K562 (cell line): ENCODE measurements around the gene ATP13A2. TPM values are rescaled to one million over a fixed set of nuclear protein-coding genes. Genes with fewer than 3 reads are reported as not detected.
A peak's percentile ranks its signal among the peaks of the same experiment; 100 is the strongest.

Experiments
- ATAC-seq: fragments of 200-7000 bp; cut with Tn5 transposase; 3 replicates; pipeline ENCODE4 v1.9.1; 2020; ENCODE audit warnings: moderate library complexity
- BruUV-seq: library from RNA; stranded (reverse); fragments of 400-500 nt; replicated peaks from 2 replicates; lab custom pipeline; 2021; lab: Mats Ljungman, UMichigan
- CTCF ChIA-PET: fragments of 300-600 bp; formaldehyde crosslinking; extraction: SDS; loops from one replicate; lab custom pipeline; 2021; ENCODE audit warnings: low intra/inter-chr PET ratio; lab: Yijun Ruan, JAX
- POLR2A ChIA-PET: fragments of 300-600, 350-650 bp; sonication (Branson Sonifier 250); formaldehyde crosslinking; extraction: SDS; loops from one replicate; lab custom pipeline; 2021; ENCODE audit warnings: antibody characterized with exemption, inconsistent platforms; lab: Yijun Ruan, JAX
- DNase-seq, 4 experiments: peaks; one replicate each; pipeline versions ENCODE4 v3.0.0 to v3.0.0-alpha.2; 2011 to 2018; ENCODE audit warnings: low spot score in 3 of 4, mixed read lengths in 3 of 4; ENCODE audit errors: extremely low read depth in 1 of 4
- FAIRE-seq: peaks from 2 replicates; lab custom pipeline; 2011; peaks lifted over from hg19 to GRCh38; lab: Jason Lieb, UNC
- H2AFZ ChIP-seq: 2 replicates; pipeline ENCODE4 v1.6.0; 2011; ENCODE audit warnings: low read depth, low read length, control low read depth, inconsistent platforms
- H3K27ac ChIP-seq: fragments of 200-600 bp; 3 replicates; pipeline ENCODE4 v1.8.0; 2011; ENCODE audit warnings: low read depth, mild to moderate bottlenecking, control low read depth, inconsistent platforms, low read length, moderate library complexity, mixed read lengths; ENCODE audit errors: extremely low read depth
- H3K27me3 ChIP-seq, 2 experiments: fragments of 300-600 bp in 1 of 2; 2 replicates in 1 of 2; 3 replicates in 1 of 2; pipeline versions ENCODE4 v1.6.0 to v1.8.0; 2011; ENCODE audit warnings: inconsistent platforms in 2 of 2, low read length in 2 of 2, mild to moderate bottlenecking in 1 of 2, mixed read lengths in 1 of 2, moderate library complexity in 1 of 2; ENCODE audit not compliant: control insufficient read depth in 2 of 2, insufficient read depth in 2 of 2
- H3K36me3 ChIP-seq: fragments of 300-600 bp; 3 replicates; pipeline ENCODE4 v1.8.0; 2011; ENCODE audit warnings: mild to moderate bottlenecking, low read length, inconsistent platforms; ENCODE audit not compliant: control insufficient read depth, insufficient read depth
- H3K4me1 ChIP-seq, 2 experiments: fragments of 200-600 bp in 1 of 2; replicated peaks in 1 of 2; 2 replicates in 1 of 2; 3 replicates in 1 of 2; pipeline versions ENCODE4 v1.5.1 to v1.8.0; 2011; ENCODE audit warnings: inconsistent platforms in 2 of 2, low read length in 2 of 2, mild to moderate bottlenecking in 1 of 2, mixed read lengths in 1 of 2, moderate library complexity in 1 of 2; ENCODE audit not compliant: control insufficient read depth in 2 of 2, insufficient read depth in 2 of 2
- H3K4me2 ChIP-seq: 2 replicates; pipeline ENCODE4 v1.6.1; 2011; ENCODE audit warnings: low read length, control low read depth, inconsistent platforms, mixed read lengths; ENCODE audit not compliant: insufficient read depth
- H3K4me3 ChIP-seq: fragments of 200-600 bp; sonication (generic), shearing (Covaris generic); 2 replicates; pipeline ENCODE4 v1.5.1; 2016; ENCODE audit warnings: control low read depth, inconsistent platforms
- H3K79me2 ChIP-seq: fragments of 200-600 bp; 3 replicates; pipeline ENCODE4 v1.8.0; 2011; ENCODE audit warnings: low read length, inconsistent platforms; ENCODE audit not compliant: control insufficient read depth, insufficient read depth
- H3K9ac ChIP-seq, 2 experiments: 2 replicates each; pipeline versions ENCODE4 v1.6.0 to v1.6.1; 2011; ENCODE audit warnings: low read depth in 2 of 2, low read length in 2 of 2, control low read depth in 1 of 2, inconsistent platforms in 1 of 2, mild to moderate bottlenecking in 1 of 2, mixed read lengths in 1 of 2; ENCODE audit not compliant: insufficient read depth in 1 of 2
- H3K9me1 ChIP-seq: one replicate; pipeline ENCODE4 v1.6.0; 2011; ENCODE audit warnings: inconsistent platforms, mild to moderate bottlenecking, low read length, moderate library complexity; ENCODE audit not compliant: control insufficient read depth, insufficient read depth
- H3K9me3 ChIP-seq: replicated peaks from 2 replicates; pipeline ENCODE4 v1.5.1; 2011; ENCODE audit warnings: low read depth, low read length, inconsistent platforms; ENCODE audit not compliant: control insufficient read depth, insufficient read depth
- H4K20me1 ChIP-seq: replicated peaks from 2 replicates; pipeline ENCODE4 v1.6.1; 2011; ENCODE audit warnings: low read length, inconsistent platforms, mixed read lengths; ENCODE audit not compliant: control insufficient read depth, insufficient read depth
- BCOR ChIP-seq: fragments of 450-650 bp; IDR thresholded peaks from 2 replicates; pipeline ENCODE4 v1.6.1; 2016
- CEBPB ChIP-seq: fragments of 450-650 bp; IDR thresholded peaks from 2 replicates; pipeline ENCODE4 v1.6.1; 2016; ENCODE audit warnings: missing genetic modification characterization, missing compliant biosample characterization
- DMBX1 ChIP-seq: fragments of 250-450 bp; sonication (Bioruptor Pico); IDR thresholded peaks from 2 replicates; pipeline ENCODE4 v1.8.0; 2022; ENCODE audit warnings: inconsistent platforms, mild to moderate bottlenecking, moderate library complexity, borderline replicate concordance
- ELF4 ChIP-seq: fragments of 450-650 bp; formaldehyde crosslinking; IDR thresholded peaks from 2 replicates; pipeline ENCODE4 v1.4.0; 2022; ENCODE audit warnings: missing genetic modification characterization
- FOXP1 ChIP-seq: sonication (generic); formaldehyde crosslinking; IDR thresholded peaks from 2 replicates; pipeline ENCODE4 v1.8.0; 2022; ENCODE audit warnings: mild to moderate bottlenecking, missing genetic modification reagents
- KDM1A ChIP-seq, 2 experiments: fragments of 450-650 bp; IDR thresholded peaks; 2 replicates each; pipeline ENCODE4 v1.6.1; 2016; ENCODE audit warnings: mild to moderate bottlenecking in 2 of 2
- KLF16 ChIP-seq: IDR thresholded peaks from 2 replicates; pipeline ENCODE4 v1.6.1; 2016; ENCODE audit warnings: antibody characterized with exemption
- POLR2A ChIP-seq: fragments of 450-650 bp; conservative IDR thresholded peaks from 2 replicates; pipeline ENCODE4 v1.6.1; 2016
- RBM14 ChIP-seq: fragments of 200-400 bp; formaldehyde crosslinking; IDR thresholded peaks from 2 replicates; pipeline ENCODE4 v1.6.1; 2018; ENCODE audit warnings: low read depth, mild to moderate bottlenecking, low read length, moderate library complexity, borderline replicate concordance; ENCODE audit not compliant: insufficient read depth
- RBM25 ChIP-seq: fragments of 200-400 bp; formaldehyde crosslinking; IDR thresholded peaks from 2 replicates; pipeline ENCODE4 v1.6.1; 2018; ENCODE audit warnings: low read length, low read depth, moderate library complexity; ENCODE audit not compliant: severe bottlenecking
- ZFP36 ChIP-seq: fragments of 150-350 bp; IDR thresholded peaks from 2 replicates; pipeline ENCODE4 v1.6.1; 2018; ENCODE audit warnings: low read length, low read depth; ENCODE audit not compliant: partially characterized antibody
- ZNF121 ChIP-seq: sonication (generic); formaldehyde crosslinking; conservative IDR thresholded peaks from 2 replicates; pipeline ENCODE4 v1.8.0; 2022; ENCODE audit warnings: missing genetic modification reagents
- ZNF589 ChIP-seq: fragments of 200-800 bp; sonication (Bioruptor generic); IDR thresholded peaks from 2 replicates; pipeline ENCODE4 v1.6.1; 2016; ENCODE audit warnings: low read depth, missing genetic modification characterization, missing compliant biosample characterization
- WGBS: fragments of 100-300 bp; shearing (Covaris generic); methylation state at CpG from one replicate; pipeline ENCODE4 v1.1.6; 2016; ENCODE audit warnings: low coverage, mixed read lengths; ENCODE audit not compliant: insufficient coverage; ENCODE audit errors: missing lambda C conversion rate; 5-methylcytosine and 5-hydroxymethylcytosine counted together
- in situ Hi-C: fragments of 300-500 bp; cut with MboI; formaldehyde crosslinking; loops from 4 replicates; pipeline ENCODE4 v1.15.0; 2018; ENCODE audit warnings: inconsistent platforms, mixed read lengths
- intact Hi-C: fragments of 100-400 bp; cut with micrococcal nuclease; formaldehyde crosslinking; loops from 2 replicates; pipeline ENCODE4 v1.14.2; 2022
- polyA plus RNA-seq, 8 experiments: library from polyadenylated mRNA; depleted of rRNA in 4 of 8; stranded (reverse) in 5 of 8; unstranded in 3 of 8; fragments of >200 nt; fragmentation: Nextera tagmentation in 2 of 8; fragmentation: Illumina TruSeq in 1 of 8; extraction: Ambion mirVana in 2 of 8; extraction: Trizol in 1 of 8; gene quantifications; 2 replicates each; pipeline versions ENCODE4 v1.2.1 to v1.2.3, GENCODE V29; 2011 to 2014; ENCODE audit warnings: inconsistent platforms in 1 of 8, missing spikeins in 1 of 8
- total RNA-seq, 7 experiments: library from RNA; depleted of rRNA in 6 of 7; stranded (reverse); fragments of >200 nt in 6 of 7; fragmentation: Illumina TruSeq in 2 of 7; extraction: Trizol in 2 of 7; gene quantifications; 2 replicates each; pipeline versions ENCODE4 v1.2.1 to v1.2.3, GENCODE V29; 2011 to 2021; ENCODE audit warnings: low replicate concordance in 1 of 7
- TF ChIP-seq, protein P1 (sequence below): fragments of 450-650 bp; IDR thresholded peaks from 2 replicates; pipeline ENCODE4 v1.6.1; 2016; ENCODE audit warnings: missing biosample characterization, missing genetic modification characterization
- TF ChIP-seq, protein P2 (sequence below): sonication (generic); formaldehyde crosslinking; IDR thresholded peaks from 2 replicates; pipeline ENCODE4 v1.8.1; 2022; ENCODE audit warnings: missing genetic modification reagents
- TF ChIP-seq, protein P3 (sequence below): sonication (generic); formaldehyde crosslinking; IDR thresholded peaks from 2 replicates; pipeline ENCODE4 v1.8.1; 2023; ENCODE audit warnings: mild to moderate bottlenecking, missing genetic modification reagents

Gene ATP13A2
- total and polyA plus RNA-seq, 9 of the 15 experiments (the other 6 are each of a cell fraction or from before 2014, with no cell fraction given), result 0.36 to 56.3 (median 16.3) TPM

DNA sequence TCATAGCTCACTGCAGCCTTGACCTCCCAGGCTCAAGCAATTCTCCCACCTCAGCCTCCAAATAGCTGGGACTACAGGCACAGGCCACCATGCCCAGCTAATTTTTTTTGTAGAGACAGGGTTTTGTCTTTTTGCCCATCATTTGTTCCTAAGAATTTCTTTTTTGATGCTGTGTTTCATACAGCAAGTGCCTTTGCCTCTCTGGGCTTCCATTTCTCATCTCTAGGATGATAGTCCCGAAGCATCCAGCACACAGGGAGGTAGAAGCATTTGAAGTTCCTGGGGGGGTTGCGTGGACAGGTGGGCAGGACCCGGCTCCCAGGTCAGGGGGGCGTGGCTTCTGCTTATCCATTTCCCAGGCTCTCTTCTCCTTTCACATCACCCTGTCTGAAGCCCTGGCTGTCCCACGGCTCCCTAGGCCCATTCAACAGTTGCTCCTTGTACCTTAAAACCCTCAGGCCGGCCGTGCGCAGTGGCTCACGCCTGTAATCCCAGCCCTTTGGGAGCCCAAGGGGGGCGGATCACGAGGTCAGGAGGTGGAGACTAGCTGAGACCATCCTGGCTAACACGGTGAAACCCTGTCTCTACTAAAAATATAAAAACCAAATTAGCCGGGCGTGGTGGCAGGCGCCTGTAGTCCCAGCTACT, 3.4 kb downstream of the ATP13A2 start:
- in situ Hi-C loops (no loop called here), intact Hi-C loops (no loop called here)
- peaks cover 17% of the 10 kb centered on the region; the same call in 2 of the 3 replicates for H3K36me3 ChIP-seq
- FAIRE-seq, result no peak
- H3K9me1 ChIP-seq, result no peaks in the 10 kb centered on the region
- CTCF ChIA-PET, result no interaction called here
- 65% methylated on average over 15 of the region's 15 CpGs for WGBS
- TF ChIP-seq, protein P1, sequence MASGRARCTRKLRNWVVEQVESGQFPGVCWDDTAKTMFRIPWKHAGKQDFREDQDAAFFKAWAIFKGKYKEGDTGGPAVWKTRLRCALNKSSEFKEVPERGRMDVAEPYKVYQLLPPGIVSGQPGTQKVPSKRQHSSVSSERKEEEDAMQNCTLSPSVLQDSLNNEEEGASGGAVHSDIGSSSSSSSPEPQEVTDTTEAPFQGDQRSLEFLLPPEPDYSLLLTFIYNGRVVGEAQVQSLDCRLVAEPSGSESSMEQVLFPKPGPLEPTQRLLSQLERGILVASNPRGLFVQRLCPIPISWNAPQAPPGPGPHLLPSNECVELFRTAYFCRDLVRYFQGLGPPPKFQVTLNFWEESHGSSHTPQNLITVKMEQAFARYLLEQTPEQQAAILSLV, result no peak
- no peak for TF ChIP-seq ZNF121 (CRISPR knock-in tag)
- TF ChIP-seq BCOR, result peak; percentile 71
- TF ChIP-seq CEBPB, result no peak
- TF ChIP-seq, protein P2, sequence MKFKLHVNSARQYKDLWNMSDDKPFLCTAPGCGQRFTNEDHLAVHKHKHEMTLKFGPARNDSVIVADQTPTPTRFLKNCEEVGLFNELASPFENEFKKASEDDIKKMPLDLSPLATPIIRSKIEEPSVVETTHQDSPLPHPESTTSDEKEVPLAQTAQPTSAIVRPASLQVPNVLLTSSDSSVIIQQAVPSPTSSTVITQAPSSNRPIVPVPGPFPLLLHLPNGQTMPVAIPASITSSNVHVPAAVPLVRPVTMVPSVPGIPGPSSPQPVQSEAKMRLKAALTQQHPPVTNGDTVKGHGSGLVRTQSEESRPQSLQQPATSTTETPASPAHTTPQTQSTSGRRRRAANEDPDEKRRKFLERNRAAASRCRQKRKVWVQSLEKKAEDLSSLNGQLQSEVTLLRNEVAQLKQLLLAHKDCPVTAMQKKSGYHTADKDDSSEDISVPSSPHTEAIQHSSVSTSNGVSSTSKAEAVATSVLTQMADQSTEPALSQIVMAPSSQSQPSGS (CRISPR knock-in tag), result no peak
- no peak for TF ChIP-seq FOXP1 (CRISPR knock-in tag)
- TF ChIP-seq KDM1A (IDR thresholded peaks at IDR 0.05), result 0 out of 4 replicates have a peak, but pooled peaks of 1 of the 2 experiments have one; percentile 41
- TF ChIP-seq KLF16, result no peak
- TF ChIP-seq ZNF589 (CRISPR knock-in tag), result no peak
- TF ChIP-seq ZFP36, result peak; percentile 71
- TF ChIP-seq POLR2A, result no peak
- no peak for TF ChIP-seq DMBX1 (CRISPR knock-in tag)
- TF ChIP-seq, protein P3, sequence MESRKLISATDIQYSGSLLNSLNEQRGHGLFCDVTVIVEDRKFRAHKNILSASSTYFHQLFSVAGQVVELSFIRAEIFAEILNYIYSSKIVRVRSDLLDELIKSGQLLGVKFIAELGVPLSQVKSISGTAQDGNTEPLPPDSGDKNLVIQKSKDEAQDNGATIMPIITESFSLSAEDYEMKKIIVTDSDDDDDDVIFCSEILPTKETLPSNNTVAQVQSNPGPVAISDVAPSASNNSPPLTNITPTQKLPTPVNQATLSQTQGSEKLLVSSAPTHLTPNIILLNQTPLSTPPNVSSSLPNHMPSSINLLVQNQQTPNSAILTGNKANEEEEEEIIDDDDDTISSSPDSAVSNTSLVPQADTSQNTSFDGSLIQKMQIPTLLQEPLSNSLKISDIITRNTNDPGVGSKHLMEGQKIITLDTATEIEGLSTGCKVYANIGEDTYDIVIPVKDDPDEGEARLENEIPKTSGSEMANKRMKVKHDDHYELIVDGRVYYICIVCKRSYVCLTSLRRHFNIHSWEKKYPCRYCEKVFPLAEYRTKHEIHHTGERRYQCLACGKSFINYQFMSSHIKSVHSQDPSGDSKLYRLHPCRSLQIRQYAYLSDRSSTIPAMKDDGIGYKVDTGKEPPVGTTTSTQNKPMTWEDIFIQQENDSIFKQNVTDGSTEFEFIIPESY (CRISPR knock-in tag), result 0 out of 2 replicates have a peak, but pooled peaks have one; percentile 14
- TF ChIP-seq ELF4, result no peak
- peak; percentile 46 for TF ChIP-seq RBM25
- no peak for TF ChIP-seq RBM14
- H3K9me3 ChIP-seq, result no peaks in the 10 kb centered on the region
- no peaks in the 10 kb centered on the region for H4K20me1 ChIP-seq
- no peak overlapping the region for H2AFZ ChIP-seq
- BruUV-seq, result no TSS peak
- POLR2A ChIA-PET, result interaction anchor here (0.6 to 0.9 kb wide), 2 partner anchors 33 to 103 kb away, joined by 3 read pairs; no protein-coding TSS in a partner anchor
- H3K27me3 ChIP-seq, result no peaks in the 10 kb centered on the region
- DNase-seq, result no peak
- H3K4me3 ChIP-seq, result no peak overlapping the region
- H3K79me2 ChIP-seq, result no peaks in the 10 kb centered on the region; the same call in 2 of the 3 replicates
- no peak overlapping the region for H3K9ac ChIP-seq
- H3K4me2 ChIP-seq, result no peak overlapping the region
- no peak for ATAC-seq
- no peak overlapping the region for H3K27ac ChIP-seq
- peaks cover 13 to 28% of the 10 kb centered on the region in 2 experiments; a peak in 4 of 5 replicates for H3K4me1 ChIP-seq
